Activated CD4-positive, alpha-beta T cell treated with anti-CD3 and anti-CD28 coated beads, Interleukin-2, Interleukin-4, amounts not matched to agents 100 ng/mL and 50 ng/mL, durations not matched to agents 16 hours and 8 hours (primary cell): ENCODE data around the gene SNCAIP.

Experiments
- DNase-seq: peaks from one replicate; pipeline ENCODE4 v3.0.0-alpha.2; 2020; ENCODE audit warnings: low spot score

SNCAIP gene

DNA sequence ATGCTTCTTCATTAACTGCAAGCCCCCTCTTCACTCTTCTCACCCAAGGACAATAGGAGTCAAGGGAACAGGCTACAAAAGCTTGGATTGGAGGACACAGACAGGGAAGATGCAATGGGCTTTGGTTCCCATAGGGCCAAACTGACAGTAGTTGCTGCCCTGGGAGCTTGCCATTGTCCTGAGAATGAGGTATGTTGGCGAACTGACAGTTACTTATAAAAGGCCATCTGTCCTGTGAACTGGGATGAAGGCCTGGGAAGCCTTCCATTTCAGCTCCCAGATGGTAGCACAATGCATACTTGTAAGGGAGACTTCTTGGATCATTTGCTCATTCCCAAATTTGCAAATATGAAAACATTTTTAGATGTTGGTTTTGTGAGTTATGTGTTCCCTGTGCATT is 88.9 kb downstream of the SNCAIP start:
- no peak for DNase-seq

DNA sequence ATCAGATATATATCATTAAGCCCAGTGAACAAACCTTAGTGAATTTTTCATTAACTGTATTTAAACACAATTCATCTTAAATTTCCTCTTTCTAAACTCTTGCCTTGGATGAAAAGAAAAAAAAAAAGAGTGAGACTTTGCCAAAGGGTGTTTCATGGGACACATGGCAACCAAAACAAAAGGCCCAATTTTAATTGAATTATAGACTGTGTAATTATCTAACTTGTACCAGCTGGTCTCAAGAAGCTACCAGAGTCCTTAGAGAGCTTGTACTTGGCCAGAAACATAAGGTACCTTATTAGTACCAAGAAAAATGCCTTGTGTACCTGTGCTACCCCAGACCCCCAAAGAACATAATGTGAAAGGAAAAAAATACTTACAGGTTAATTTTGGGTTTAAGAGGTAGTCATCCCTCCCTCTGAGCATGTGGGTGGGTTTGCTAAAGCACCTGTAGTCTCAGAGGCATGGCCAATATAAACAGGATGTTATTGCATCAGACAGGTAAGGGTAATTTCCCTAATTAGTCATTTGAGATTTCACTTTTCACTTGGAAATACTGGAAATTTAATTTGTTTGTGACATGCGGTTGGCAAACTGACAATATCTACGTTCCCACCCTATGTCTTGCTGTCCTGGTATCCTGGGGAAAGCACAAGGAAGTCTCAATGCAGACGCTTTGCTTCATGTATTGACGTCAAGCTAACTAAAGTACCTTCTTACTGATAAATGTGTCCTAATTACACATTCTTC is 90.1 kb downstream of the SNCAIP start:
- no peak for DNase-seq

DNA sequence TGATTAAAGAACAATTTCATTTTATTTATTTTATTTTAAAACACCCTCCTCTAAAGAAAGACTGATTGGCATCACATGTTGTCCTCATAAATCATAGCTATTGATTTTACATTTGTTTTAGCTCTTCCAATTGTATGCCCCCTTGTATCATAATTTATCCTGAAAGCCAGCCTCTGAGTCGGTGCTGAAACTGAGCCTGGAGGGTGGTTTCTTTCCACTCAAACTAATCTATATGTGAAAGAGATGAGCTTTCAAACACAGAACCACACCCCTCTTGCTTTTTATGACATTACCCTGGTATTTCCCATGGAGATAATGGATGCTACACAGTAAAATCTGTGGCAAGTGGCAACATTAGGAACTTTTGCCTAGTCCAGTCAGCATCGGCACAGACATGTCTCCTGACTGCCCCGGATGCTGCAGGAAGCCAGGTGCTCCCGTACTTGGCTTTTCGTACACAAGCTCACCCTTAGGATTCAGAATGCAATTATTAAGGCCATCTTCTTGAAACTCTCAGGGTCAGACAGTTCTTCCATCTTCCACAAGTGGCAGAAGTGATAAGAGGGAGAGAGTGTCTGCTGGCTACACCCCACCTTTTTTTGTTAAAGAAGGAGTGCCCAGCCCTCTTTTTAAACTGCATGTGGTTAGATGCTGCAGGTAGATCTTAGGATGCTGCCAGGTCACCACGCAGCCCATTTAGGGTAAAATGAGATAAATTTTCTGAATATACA is 91.1 kb downstream of the SNCAIP start:
- no peak for DNase-seq

DNA sequence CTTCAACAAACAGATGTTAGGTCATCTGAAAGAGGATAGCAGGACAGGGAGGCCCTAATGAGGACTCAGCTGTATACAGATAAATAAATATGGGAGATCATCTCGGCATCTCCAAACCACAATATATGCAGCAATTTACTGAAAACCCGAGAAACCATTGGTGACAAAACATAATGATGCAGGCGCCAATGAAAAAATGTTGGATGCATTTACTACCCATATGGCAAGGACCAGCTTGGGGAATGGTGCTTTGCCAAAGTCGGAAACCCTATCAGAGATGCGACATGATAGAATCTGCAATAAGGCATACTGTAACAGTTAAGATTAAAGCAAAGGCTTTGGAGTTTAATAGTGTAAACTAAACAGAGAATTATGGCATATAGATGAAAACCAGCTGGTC is 92.0 kb downstream of the SNCAIP start:
- no peak for DNase-seq

DNA sequence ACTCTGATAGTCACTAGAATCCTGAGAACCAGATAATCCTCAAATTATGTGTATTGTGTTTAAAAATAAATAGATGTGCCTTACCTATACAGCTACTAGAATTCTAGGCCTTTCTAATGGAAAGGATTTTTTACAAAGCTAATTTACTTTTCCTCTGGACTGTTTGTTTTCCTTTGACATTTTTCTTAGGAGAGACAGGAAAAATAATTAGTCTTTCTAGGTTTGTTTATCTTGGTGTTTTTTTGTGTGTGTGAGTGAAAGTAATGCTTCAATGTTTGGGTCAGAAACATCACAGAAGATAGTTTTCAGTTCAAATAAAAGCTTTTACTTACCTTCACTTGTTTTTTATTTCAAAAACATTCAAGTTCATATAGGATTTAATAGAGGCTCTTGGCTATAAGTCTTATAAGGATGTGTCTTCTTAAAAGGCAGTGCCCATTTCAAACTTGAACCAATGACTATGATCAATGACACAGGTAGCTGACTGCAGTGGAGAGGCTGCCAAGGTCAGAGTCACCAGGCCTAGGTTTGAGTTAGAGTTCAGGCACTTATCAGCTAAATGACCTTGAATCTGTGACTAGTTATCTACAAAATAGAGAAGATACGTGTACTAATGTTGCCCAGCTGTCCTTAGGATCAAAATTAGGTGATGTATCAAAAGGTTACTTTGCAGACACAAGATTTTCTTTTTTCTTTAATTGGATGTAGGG is 92.8 kb downstream of the SNCAIP start:
- DNase-seq: no peak

DNA sequence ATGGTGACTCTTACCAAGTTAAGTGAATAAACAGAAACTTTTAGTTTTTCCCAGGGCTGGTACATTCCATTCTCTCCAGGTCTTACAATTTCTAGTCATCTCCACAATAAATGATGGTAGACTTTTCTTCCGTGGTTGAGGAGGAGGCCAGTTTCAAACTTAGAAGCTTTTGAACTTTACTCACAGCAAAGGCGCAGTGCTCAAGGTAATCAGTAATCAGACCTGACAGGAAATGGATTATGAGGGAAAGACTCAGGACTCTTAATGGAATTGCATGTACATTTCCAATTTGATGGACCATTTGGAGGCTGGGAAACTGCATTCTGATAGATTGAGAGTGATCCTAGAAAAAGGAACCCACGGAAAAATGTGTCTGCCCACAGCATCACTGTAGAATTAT is 93.7 kb downstream of the SNCAIP start:
- DNase-seq: no peak

DNA sequence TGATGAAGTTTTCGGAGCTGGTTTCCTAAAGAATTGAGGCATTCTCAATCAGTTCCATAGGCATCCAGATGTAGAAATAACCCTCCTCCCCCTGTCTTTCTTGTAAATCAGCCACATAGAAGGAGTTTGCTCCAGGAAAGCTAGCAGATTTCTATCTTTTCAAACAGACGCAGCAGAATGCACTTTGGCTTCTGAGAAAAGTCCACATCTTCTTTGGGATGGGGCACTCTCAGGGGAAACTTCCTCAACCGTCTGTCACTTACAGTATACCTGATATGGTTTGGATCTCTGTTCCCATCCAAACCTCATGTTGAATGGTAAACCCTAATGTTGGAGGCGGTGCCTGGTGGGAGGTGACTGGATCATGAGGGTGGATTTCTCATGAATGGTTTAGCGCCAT is 94.1 kb downstream of the SNCAIP start:
- no peak for DNase-seq

DNA sequence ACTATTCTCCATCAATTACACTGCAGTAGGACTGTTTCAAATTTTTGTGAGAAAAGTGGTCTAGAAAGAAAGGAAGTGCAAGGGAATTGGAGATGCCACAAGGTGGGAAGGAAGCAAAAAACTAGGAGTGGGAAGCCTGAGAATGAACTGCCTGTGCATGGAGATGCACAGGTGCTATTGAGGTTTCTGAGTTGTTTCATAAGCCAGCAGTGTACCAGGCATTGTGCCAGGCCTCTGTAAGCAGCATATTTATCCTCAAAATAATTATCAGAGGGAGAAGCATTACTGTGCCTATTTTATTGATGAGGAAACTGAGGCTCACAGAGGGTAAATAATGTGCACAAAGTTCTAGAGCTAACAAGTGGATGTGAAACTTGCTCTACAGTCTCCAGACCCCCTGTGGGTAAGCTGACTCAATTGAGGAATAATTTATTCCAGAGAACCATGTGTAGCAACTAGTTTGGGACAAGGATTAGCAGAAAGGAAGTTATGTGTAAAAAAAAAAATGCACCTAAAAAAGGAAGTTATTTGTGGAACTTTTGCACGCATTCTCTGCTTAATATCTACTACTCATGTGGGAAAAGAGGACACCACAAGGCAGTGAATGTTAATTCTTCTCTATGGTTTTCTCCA is 96.7 kb downstream of the SNCAIP start:
- DNase-seq: no peak

DNA sequence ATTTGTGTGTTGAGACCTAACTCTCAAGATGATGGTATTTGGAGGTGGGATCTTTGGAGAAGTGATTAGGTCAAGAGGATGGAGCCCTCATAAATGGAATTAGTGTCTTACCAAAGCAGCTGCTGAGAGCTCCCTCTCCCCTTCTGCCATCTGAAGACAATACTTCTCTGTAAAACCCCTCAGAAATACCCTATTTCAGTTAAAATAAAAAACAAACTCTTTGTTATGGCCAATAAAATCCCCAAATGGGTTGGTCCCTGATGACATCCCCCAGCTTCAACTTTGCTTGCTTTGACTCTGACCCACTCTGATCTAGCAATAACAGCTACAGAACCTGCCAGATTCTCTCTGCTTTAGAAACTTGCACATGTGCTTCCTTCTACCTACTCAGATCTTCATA is 100.9 kb downstream of the SNCAIP start:
- no peak for DNase-seq

DNA sequence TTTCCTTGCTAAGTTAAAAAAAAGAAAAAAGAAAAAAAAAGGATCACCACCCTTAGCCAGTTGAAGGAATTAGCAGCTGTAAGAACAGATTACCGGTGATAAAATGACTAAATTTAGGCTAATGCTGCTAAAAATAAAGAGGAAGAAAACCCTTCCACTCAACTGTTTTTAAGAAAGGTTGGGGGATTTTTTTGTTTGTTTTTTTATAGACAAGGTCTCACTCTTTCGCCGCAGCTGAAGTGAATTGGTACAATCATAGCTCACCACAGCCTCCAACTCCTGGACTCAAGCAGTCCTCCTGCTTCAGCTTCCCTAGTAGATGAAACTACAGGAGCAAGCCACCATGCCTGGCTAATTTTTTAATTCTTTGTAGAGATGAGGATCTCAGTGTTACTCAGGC is 101.7 kb downstream of the SNCAIP start:
- DNase-seq: no peak

DNA sequence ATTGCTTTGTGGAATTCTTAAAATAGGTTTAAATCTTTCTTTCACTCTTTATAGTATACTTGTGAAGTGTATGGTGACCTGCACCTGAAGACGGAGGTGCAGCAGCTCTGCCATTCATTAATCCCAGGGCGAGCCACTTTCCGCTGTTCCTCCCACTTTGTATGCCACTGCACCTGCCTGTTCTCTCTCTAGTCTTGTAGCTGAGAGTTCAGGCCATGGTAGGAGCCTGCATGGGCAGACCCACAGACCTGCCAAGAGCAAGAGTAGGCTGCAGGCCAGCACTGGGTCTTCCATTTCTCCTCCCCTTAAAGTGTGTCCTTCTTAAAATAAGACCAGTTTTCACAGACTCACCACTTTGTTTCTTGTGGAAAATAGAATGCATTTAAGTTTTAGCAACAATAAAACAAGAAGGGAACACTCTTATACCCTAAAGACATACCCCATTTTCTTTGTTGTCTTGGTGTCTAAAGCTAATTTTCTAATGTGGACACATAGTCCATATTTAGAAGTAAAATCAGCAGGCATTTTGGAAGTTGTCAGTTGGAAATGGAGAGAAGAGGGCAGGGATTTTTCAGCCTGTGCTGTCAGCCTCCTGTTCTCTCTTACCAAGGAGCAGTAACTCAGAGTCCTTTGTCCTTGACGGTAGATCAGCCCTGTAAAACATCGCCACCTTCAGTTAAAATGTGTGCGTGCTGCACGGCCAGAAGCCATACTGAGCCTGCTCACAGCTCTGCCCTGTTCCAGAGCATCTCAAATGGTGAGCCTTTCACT is 103.2 kb downstream of the SNCAIP start:
- DNase-seq: peak; percentile 15

DNA sequence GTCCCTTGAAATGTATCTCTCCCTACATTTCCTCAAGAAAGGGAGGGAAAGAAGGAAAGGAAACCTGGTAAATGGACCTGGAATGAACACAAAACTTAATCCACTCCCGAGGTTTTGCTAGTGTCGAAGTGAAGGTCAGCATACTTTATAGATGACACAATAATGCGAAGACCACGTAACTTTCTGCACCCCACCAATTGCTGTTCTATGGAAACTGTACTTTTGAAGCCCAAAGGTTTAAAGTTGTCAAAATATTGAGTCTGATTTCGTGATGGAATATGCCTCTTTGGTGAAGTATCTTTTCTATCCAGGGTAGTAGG is 103.7 kb downstream of the SNCAIP start:
- DNase-seq: no peak

DNA sequence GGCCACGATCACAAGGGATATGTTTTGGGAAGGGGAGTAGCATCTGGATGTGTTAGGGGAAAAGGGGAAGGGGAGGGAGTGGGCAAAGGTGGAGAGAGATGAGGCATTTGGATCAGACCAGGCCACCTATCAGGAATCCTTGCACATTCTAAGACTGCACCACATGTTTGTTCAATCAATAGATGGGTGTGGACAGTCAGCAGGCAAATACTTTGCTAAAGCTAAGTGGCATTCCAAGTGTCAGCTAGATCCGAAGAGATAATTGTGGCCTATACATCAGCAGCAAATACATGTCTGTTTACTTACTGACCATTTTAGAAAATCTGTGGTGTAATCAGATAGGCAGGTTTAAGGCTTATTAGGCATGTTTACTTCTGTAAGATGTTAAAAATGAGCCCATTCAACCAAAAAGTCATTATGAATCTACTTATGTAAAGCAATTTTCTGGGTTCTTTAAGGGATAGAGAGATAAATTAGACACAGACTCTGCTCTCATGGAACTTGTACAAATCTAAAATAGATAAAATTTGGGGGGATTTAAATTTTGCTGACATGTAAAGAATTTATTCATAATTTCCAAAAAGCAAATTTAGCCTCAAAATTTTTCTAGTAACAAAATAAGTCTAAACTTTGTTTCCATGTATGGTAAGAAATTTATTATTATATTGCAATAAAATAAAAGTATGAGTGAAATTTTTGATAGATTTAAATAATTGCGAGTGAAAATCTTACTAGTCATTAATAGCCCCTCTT is 107.3 kb downstream of the SNCAIP start:
- no peak for DNase-seq

DNA sequence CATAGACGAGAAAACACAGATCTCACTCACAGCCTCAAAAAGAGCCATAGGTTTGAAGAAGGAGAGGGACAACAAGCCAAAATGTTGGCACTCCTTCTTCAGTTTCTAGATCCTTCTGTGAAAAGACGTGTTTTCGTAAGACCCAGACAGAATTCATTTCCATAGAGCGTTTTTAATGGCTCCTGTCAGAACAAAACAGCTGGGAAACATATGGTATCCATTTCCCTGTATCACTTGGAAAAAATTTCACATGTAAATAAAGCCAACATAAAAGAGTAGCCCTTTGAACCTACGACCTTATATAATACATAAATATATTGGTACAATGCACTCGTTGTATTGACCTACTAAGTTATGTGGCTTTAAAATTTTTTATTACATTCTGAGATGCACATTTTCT is 108.1 kb downstream of the SNCAIP start:
- DNase-seq: no peak

DNA sequence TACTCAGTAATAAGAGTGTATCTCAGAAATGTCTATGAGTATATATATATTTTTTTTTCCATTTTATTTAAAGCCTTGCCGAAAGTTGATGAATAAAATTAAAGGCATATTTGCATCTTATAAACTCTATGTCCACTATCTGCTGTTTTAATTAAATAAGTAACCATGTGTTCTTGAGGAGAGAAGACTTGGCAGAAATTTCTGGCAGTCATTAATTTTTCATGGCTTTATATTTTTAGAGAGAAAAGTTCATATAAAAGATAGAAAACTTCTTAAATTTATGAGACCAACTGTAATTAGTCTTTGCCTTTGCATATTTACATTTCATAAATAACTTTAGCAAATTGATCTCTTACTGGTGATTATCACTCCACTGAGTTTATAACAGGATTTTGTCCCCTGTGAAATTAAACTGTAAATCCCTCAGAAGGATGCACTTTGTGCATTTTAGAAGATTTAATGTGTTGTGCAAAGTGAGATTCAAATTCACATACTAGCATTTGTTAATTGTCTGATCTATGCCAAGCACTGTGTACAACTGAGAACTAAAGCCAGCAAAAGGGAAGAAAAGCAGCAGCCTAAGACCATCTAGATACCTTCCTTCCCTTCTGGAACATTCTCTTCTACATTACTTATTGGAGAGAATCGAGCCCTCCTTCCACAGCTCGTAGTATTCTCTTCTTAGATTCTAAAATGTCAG is 108.7 kb downstream of the SNCAIP start:
- DNase-seq: no peak

DNA sequence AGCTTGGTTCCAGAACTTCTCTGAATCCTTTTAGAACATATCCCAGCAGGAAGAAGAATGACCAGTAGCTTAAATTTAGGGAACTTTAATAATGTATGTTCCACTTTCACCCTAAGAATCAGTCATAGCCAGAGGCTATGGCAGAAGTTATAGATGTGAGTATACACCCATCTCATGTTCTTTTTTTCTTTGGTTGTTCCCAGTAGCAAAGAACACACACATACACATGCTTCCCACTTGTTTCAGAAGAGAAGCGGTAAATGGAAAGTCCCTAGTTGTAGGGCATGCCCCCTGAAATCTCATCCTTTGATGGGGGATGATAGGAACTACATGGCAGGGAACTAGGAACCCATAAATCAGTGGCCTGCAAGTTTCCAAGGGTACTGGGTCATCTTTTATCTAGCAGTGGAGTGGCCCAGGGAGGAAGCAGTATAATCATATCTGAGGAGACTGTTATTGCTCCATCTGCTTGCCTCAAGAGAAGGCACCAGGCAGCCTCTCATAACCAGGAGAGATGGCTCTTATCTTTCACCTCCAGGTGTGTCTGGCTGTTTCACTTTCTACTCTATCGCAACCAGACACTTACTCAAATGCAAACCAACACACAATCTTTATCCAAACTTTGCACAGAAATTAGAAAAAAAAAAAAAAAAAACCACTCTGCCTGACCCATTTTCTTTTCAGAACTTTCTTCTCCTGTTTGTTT is 109.5 kb downstream of the SNCAIP start:
- no peak for DNase-seq

DNA sequence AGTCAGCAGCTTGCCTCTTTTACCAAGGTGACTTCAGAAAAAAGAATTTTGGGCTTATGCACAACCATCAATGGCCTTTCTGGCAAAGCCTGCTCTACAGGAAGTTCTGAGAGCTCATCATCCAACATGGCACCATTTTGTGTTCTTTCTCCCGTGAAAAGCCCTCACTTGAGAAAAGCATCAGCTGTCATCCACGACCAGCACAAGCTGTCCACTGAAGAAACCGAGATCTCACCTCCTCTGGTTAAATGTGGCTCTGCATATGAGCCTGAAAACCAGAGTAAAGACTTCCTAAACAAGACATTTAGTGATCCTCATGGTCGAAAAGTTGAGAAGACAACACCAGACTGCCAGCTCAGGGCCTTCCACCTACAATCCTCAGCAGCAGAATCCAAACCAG is 111.2 kb downstream of the SNCAIP start:
- DNase-seq: no peak

DNA sequence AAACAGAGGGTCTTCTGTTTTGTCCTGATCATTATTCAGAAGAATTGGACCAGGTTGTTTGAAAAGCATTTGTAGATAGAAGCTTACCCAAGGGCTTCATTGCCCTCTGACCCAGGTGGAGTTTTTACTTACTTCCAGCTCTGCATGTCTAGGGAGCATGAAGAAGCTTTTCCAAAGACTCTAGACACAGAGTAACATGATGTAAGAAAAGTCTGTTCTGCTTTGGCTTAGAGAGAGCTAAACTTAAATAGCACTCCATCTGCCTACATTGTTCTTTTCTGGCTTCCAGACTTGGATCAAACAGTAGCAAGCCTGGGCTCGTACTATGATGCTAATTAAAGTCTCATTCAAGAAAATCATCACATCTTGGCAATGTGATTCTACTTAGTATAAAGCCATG is 112.1 kb downstream of the SNCAIP start:
- no peak for DNase-seq

DNA sequence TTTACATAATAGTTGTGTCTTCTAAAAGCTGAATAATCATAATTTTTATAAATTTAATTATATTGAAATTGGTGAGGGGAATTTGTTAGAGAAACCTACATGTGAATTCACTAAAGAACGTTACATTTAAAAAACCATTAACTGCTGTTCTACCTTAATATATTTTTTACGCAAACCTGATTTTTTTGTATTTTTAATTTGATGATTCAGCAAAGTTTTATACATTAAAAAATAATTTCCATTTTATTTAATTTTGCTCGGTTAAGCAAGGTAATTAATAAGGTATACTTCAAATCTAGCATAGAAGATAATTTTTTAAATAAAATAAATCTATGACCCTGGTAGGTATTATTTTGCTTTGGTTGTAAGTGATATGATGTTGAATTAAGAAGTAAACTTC is 114.3 kb downstream of the SNCAIP start:
- DNase-seq: no peak

DNA sequence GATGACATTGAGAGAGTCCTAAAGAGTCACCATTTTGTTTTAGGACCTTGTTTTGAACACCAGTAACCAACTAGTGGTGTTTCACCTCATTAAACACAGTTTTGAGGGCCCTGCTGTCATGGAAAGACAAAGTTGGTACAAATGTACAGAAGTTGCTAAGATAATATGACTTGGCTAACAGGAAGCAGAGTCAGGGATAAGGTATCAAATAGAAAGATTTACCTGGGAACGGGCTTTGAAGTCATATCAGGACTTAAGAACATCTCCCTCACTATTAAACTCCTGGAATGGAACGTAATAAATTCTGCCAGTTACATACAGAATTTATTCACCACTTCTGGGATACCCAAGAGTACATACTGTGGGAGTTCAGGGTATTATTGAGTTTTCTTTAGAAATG is 115.6 kb downstream of the SNCAIP start:
- no peak for DNase-seq
